Measurements from ENCODE around the gene LRIG1. TPM values are rescaled to one million over a fixed set of nuclear protein-coding genes. Genes with fewer than 3 reads are reported as not detected.

LRIG1 gene
- total and polyA plus RNA-seq, 10 of the 15 experiments (the other 5 are each of a cell fraction or from before 2014, with no cell fraction given): 0.84 to 16.4 (median 8.1) TPM

DNA sequence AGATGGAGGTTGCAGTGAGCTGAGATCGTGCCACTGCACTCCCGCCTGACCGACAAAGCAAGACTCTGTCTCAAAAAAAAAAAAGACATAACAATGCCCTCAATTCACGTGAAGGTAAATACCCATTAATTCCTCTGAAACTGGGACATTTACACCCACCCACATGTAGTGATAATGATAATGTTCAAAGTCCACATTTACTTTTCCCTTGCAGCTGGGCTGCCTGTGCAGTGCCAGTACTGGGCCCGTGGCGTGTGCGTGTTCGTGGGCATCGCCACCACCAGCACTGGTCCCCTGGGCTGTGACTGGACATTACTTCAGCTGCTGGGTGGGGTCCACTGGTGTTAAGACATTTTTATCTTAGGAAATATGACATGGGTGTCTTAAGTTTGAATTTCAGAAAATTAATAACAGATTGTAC lies 156.4 kb downstream of the LRIG1 start:
- RAD21 ChIA-PET (ENCODE audit: unreplicated experiment): interaction anchor here (0.7 to 1.2 kb wide), 3 partner anchors 34 to 68 kb away, joined by 3 read pairs; no protein-coding TSS in a partner anchor
- no peak overlapping the region for H3K4me3 ChIP-seq
- intact Hi-C loops (cut with micrococcal nuclease; ENCODE audit: unreplicated experiment) (no loop called here), in situ Hi-C loops (cut with MboI) (no loop called here)
- ATAC-seq (peak; percentile 34; the same call in 2 of the 3 replicates), DNase-seq (ENCODE audit: low read depth, low spot score) (no peak), FAIRE-seq (no peak)
- H3K36me3 ChIP-seq (ENCODE audit: control insufficient read depth in 2 of 2, insufficient read depth in 2 of 2, low read length in 1 of 2): no peaks in the 10 kb centered on the region
- no peak overlapping the region for H2AFZ ChIP-seq (ENCODE audit: control insufficient read depth, low read depth, low read length)
- POLR2A ChIA-PET: no interaction called here
- WGBS (ENCODE audit: insufficient coverage, insufficient replicate concordance, low lambda C conversion rate, missing lambda C conversion rate): 96% methylated on average over 9 of the region's 9 CpGs
- H3K4me2 ChIP-seq (ENCODE audit: control insufficient read depth, insufficient read depth): no peak overlapping the region
- CTCF ChIA-PET: interaction anchor here (1.0 to 1.9 kb wide), 4 partner anchors 10 to 25 kb away, joined by 3 to 7 read pairs (median 4); no protein-coding TSS in a partner anchor
- H3K4me1 ChIP-seq (ENCODE audit: control insufficient read depth, insufficient read depth, low read length): no peaks in the 10 kb centered on the region
- no peak overlapping the region for H3K27ac ChIP-seq (ENCODE audit: control insufficient read depth, insufficient read depth)
- no peaks in the 10 kb centered on the region for H3K27me3 ChIP-seq (replicated peaks in 1 of 2; ENCODE audit: control insufficient read depth in 2 of 2, insufficient read depth in 2 of 2, low read length in 1 of 2)
- no peaks in the 10 kb centered on the region for H4K20me1 ChIP-seq (ENCODE audit: control insufficient read depth, insufficient read depth)
- H3K9ac ChIP-seq (ENCODE audit: control insufficient read depth, insufficient read depth, low read length): no peak overlapping the region
- BruUV-seq (replicated peaks): no TSS peak
- no peaks in the 10 kb centered on the region for H3K79me2 ChIP-seq (ENCODE audit: control insufficient read depth, insufficient read depth, low read length)
- no peaks in the 10 kb centered on the region for H3K9me3 ChIP-seq (replicated peaks; ENCODE audit: control insufficient read depth, insufficient read depth, low read length)
- SMC1A ChIA-PET (ENCODE audit: uncharacterized antibody, unreplicated experiment): interaction anchor here (0.5 to 2.2 kb wide), 4 partner anchors 10 to 200 kb away, joined by 3 to 16 read pairs (median 8); no protein-coding TSS in a partner anchor
- TF ChIP-seq, protein P1, sequence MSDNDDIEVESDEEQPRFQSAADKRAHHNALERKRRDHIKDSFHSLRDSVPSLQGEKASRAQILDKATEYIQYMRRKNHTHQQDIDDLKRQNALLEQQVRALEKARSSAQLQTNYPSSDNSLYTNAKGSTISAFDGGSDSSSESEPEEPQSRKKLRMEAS (IDR thresholded peaks at IDR 0.05; ENCODE audit: low read depth, low read length): no peak
- peak in 1 of 2 experiments; percentile 19; a peak in 1 of 4 replicates for TF ChIP-seq IKZF2 (IDR thresholded peaks at IDR 0.05)
- no peak for TF ChIP-seq RAD51 (IDR thresholded peaks at IDR 0.05)
- peak; percentile 42 for TF ChIP-seq MEF2B (IDR thresholded peaks at IDR 0.05; ENCODE audit: partially characterized antibody, poor library complexity, severe bottlenecking)
- TF ChIP-seq CREM (IDR thresholded peaks at IDR 0.05; ENCODE audit: low read depth): no peak
- TF ChIP-seq IKZF1 (conservative IDR thresholded peaks at IDR 0.05): 0 out of 2 replicates have a peak, but pooled peaks have one; percentile 17
- TF ChIP-seq ZBTB33 (IDR thresholded peaks at IDR 0.05): peak; percentile 88
- peak; percentile 26; the same call in 1 of the 2 replicates for TF ChIP-seq ATF7 (IDR thresholded peaks at IDR 0.05; ENCODE audit: low read depth)
- TF ChIP-seq, protein P2, sequence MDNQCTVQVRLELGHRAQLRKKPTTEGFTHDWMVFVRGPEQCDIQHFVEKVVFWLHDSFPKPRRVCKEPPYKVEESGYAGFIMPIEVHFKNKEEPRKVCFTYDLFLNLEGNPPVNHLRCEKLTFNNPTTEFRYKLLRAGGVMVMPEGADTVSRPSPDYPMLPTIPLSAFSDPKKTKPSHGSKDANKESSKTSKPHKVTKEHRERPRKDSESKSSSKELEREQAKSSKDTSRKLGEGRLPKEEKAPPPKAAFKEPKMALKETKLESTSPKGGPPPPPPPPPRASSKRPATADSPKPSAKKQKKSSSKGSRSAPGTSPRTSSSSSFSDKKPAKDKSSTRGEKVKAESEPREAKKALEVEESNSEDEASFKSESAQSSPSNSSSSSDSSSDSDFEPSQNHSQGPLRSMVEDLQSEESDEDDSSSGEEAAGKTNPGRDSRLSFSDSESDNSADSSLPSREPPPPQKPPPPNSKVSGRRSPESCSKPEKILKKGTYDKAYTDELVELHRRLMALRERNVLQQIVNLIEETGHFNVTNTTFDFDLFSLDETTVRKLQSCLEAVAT (IDR thresholded peaks at IDR 0.05): peak; percentile 82; the same call in 1 of the 2 replicates
- no peak for TF ChIP-seq POU2F2 (IDR thresholded peaks at IDR 0.05; ENCODE audit: borderline replicate concordance, low read depth, low read length)
- TF ChIP-seq, protein P3, sequence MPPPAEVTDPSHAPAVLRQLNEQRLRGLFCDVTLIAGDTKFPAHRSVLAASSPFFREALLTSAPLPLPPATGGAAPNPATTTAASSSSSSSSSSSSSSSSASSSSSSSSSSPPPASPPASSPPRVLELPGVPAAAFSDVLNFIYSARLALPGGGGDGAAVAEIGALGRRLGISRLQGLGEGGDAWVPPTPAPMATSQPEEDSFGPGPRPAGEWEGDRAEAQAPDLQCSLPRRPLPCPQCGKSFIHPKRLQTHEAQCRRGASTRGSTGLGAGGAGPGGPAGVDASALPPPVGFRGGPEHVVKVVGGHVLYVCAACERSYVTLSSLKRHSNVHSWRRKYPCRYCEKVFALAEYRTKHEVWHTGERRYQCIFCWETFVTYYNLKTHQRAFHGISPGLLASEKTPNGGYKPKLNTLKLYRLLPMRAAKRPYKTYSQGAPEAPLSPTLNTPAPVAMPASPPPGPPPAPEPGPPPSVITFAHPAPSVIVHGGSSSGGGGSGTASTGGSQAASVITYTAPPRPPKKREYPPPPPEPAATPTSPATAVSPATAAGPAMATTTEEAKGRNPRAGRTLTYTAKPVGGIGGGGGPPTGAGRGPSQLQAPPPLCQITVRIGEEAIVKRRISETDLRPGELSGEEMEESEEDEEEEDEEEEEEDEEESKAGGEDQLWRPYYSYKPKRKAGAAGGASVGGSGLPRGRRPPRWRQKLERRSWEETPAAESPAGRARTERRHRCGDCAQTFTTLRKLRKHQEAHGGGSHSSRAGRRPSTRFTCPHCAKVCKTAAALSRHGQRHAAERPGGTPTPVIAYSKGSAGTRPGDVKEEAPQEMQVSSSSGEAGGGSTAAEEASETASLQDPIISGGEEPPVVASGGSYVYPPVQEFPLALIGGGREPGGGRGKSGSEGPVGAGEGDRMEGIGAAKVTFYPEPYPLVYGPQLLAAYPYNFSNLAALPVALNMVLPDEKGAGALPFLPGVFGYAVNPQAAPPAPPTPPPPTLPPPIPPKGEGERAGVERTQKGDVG (CRISPR knock-in tag; IDR thresholded peaks at IDR 0.05): no peak
- TF ChIP-seq GATAD2B (conservative IDR thresholded peaks at IDR 0.05; ENCODE audit: low read depth): 0 out of 2 replicates have a peak, but pooled peaks have one; percentile 32
- TF ChIP-seq DPF2 (IDR thresholded peaks at IDR 0.05): peak; percentile 56; the same call in 1 of the 2 replicates
- TF ChIP-seq, protein P4, sequence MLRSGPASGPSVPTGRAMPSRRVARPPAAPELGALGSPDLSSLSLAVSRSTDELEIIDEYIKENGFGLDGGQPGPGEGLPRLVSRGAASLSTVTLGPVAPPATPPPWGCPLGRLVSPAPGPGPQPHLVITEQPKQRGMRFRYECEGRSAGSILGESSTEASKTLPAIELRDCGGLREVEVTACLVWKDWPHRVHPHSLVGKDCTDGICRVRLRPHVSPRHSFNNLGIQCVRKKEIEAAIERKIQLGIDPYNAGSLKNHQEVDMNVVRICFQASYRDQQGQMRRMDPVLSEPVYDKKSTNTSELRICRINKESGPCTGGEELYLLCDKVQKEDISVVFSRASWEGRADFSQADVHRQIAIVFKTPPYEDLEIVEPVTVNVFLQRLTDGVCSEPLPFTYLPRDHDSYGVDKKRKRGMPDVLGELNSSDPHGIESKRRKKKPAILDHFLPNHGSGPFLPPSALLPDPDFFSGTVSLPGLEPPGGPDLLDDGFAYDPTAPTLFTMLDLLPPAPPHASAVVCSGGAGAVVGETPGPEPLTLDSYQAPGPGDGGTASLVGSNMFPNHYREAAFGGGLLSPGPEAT (IDR thresholded peaks at IDR 0.05; ENCODE audit: low read depth): 0 out of 2 replicates have a peak, but pooled peaks have one; percentile 15
- TF ChIP-seq PAX5 (IDR thresholded peaks at IDR 0.05; ENCODE audit: borderline replicate concordance, low read depth, low read length): no peak
